ENCODE results near the gene TMEM141.

- TF ChIP-seq GATA3 (IDR thresholded peaks at IDR 0.05; ENCODE audit: low read depth, low read length), result no peak
- no peak for TF ChIP-seq GATA2 (IDR thresholded peaks at IDR 0.05; ENCODE audit: low read depth, low read length)
Measured at GRCh38 chr9:136763649-136764035, 27.5 kb upstream of the TMEM141 start.
